Middle frontal gyrus (tissue), 1 donor: ENCODE measurements around the gene KDM5A.
A peak's percentile ranks its signal among the peaks of the same experiment; 100 is the strongest.
"Not testable (repeated sequence)": the region's sequence is repeated elsewhere in the genome, so short reads cannot be mapped to it uniquely, and the experiment has no call there.

Experiments
- DNase-seq: peaks from one replicate; pipeline ENCODE4 v3.0.0-alpha.2; 2015; ENCODE audit warnings: low spot score; ENCODE audit errors: extremely low spot score

KDM5A gene

DNA sequence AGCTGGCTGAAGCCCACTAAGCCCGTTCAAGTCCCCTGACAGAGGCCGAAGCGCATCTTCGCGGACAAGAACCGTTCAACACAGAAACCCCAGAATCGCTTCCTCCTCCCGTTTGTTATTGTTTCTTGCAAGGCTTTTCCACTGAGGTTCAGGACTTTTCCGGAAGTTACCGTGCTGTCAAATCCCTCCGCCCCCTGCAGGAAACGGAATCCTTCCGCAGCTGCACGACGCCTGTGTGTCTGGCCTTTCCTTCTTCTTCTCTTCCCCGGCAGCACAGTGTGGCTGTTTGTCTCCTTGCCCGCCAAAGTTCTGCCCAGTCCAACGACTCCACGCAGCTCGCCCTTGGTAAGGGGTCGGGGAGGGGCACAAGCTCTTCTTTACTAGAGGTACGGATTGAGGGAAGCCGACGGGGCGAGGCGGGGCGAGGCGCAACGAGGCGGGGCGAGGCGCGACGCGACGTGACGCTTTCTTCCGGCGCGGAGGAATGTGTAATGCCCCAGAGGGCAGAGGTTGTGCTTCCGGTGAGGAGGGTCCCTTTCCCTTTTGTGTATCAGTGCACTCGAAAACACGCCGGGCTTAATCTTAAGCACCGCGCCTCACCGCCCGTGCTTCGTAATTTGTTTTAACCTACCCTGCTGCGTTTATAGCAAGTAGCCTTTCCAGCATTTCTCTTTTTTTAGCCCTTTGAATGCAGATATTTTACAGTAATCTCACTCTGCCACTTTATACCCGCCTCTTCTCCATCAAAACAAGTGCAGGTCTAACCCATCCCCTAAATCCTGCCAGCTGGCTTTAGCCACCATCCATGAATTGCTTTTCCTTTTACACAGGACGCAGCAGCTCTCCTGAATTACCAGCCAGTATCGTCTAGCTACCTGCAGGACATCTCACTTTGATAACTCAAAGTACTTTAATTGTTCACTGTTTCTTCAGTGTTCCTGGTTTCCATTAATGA, at the start of gene KDM5A:
KDM5A (minus strand) TSS at position 179 of the 955 bp plus-strand sequence. CDS start 229 bp downstream, outside the sequence.
- peak; percentile 89 for DNase-seq

DNA sequence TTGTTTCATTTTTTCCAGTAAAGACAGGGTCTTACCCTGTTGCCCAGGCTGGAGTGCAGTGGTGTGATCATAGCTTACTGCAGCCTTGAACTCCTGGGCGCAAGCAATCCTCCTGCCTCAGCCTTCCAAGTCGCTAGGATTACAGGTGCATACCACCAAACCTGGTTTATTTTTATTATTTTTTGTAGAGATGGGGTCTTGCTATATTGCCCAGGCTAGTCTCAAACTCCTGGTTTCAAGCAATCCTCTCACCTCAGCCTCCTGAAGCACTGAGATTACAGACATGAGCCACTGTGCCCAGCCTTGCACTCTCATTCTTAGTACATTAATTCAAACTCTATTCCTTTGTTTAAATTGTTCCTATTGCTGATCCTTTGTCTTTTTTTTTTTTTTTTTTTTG, 46.6 kb upstream of the KDM5A start:
- not testable (repeated sequence) for DNase-seq

DNA sequence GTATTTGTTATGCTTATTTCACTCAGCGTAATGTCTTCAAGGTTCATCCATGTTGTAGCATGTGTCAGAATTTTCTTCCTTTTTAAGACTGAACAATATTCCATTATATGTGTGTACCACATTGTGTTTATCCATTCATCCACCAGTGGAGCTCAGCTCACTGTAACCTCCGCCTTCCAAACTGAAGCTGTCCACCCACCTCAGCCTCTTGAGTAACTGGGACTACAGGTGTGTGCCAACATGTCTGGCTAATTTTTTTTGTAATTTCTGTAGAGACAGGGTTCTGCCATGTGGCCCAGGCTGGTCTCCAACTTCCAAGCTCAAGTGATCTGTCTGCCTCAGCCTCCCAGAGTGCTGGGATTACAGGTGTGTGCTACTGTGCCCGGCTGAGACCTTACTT, 33.4 kb upstream of the KDM5A start:
- no peak for DNase-seq

DNA sequence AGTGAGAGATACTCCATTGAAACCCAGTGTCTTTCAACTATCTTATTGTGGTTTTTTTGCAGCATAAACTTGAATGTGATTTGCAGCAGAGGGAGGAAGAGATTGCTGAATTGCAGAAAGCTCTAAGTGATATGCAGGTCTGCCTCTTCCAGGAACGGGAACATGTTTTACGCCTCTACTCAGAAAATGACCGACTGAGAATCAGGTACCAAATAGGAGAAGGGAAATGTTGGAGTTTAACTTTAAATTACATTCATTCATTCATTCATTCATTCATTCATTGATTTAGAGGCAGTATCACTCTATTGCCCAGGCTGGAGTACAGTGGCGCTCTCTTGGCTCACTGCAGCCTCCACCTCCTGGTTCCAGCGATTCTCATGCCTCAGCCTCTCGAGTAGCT, 29.3 kb upstream of the KDM5A start:
- no peak for DNase-seq

DNA sequence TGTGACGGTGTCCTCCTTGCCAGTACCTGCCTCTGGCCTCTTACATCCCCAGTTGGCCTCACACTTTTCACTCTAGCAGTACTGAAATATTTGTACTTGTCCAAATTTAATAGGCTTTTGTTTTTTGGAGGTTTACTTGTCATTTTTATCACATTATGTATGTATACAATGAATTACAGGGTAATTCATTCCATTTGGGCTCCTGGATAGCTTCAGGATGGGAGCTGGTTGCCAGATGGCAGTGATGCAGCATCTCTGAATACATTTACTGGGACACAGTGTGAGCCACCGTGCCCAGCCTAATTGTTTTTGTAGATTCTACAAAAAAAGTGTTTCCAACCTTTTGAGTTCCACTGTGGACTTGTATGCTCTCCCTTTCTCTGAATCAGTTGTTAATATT, 25.7 kb upstream of the KDM5A start:
- DNase-seq, result no peak

DNA sequence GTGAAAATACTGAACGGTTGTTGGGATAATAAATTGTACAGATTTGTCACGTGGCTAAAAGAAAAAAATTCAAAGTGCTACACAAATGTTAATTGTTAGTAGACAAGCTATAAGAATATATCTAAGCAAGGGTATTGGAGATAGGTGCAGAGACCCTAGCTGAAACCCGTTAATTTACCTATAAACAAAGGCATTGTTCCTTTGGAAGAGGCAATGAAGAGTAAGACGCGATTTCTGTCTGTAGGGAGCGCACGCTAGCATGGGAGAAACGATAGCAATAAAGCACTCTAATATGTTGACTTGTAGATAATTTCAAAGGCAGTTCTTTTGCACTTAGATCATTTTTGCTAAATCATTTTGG, 12.9 kb upstream of the KDM5A start:
- DNase-seq, result no peak

DNA sequence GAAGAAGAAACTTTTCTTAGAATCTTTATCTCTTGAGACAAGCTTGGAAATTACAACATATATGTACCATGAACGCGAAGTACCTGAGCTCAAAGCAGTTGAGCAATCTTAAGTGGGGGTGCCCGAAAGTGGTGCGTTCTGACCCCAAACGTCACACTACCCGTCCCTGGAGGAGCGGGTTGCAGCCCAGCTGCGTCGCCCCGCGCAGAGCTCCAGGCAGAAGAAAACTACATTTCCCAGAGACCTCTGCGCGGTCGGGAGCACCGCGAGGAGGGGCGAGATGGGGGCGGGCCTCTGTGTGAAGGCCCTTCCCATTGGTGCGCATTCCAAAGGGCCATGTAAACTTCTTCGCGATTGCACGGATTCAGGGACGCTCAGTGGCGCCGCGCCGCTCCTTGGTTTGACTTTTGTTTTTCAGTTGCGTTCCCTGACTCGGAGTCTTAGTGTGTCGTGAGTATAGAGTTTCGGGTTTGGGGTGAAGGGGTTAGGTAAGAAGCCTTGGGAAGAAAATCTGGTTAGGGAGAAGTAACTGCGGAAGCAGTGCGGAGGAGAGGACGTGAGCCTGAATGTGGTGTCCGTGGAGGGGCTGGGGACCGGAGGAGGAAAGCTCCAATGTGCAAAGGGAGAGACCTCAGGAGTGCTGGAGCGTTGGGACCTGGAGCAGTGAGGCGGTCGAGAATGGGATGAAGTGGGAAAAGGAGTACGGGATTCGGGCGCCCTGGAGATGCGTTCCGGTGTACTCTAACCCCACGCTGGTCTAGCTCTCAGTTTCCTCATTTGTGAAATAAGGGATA, 12.3 kb upstream of the KDM5A start, which contains the start of gene CCDC77:
CCDC77 (plus strand) TSS at position 410 of the 794 bp plus-strand sequence. CDS start 7,740 bp downstream, outside the sequence.
- DNase-seq, result peak; percentile 86

DNA sequence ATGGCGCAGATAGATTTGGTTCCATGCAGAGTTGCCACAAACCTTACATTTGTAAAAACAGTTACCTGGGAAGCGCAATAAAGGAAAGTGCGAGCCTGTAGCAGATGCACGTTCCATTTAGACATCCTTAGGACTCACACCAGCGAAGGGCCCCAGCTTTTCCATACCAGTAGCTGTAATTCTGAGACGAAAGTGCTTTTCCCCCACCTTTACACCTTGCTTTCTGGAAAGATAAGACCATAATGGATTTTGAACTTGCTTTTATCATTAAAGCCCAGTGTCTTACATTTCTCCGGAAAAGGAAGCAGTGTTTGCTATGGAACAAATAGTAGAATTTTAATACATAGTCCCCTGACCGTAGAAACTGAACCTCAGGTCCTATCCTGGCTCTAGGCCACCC, 11.7 kb upstream of the KDM5A start:
- DNase-seq, result no peak

DNA sequence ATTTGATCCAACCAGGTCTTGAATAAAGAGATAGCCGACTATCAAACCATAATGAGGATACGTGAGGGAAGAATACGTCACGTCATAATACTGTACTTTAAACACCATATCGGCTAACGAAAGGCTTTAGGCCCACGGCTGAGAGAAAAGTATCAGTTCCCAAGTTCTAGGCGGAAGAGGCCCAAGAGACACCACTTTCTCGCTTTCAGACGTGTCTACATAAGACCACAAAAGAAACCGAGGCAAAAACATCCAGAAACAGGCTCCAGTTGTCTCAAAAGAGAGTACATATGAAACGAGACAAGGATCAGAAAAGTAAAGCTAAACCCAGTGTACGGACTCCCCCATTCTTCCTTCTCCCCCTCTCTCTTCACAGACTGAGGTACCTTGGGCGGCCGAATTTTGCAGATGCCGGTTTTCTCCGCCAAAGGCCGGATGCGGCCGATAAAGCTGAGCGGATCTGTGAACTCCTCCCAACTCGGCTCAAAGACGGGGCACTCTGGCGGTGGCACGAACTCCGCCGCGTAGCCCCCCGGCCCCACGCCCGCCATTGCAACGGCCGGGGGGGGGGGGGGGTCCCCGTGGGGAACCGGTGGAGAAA, 479 bp downstream of the KDM5A start:
- DNase-seq, result no peak

DNA sequence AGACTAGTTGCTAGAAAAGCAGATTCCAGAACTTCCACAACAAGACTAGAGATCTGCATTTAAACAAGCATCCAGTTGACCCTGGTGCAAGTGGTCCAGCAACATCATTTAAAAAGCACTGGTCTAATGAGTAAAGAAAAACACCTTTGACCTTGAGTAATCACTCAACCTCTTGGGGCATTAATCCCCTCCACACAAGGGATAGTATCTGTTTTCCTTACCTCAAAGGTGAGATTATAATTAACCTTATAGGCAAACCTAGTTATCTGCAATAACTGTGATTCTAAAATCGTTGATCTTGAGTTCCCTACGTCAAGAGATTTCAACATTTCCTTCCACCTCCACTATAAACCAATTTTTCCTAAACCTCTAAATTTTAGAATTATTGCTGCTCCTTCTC, 1.1 kb downstream of the KDM5A start:
- no peak for DNase-seq

DNA sequence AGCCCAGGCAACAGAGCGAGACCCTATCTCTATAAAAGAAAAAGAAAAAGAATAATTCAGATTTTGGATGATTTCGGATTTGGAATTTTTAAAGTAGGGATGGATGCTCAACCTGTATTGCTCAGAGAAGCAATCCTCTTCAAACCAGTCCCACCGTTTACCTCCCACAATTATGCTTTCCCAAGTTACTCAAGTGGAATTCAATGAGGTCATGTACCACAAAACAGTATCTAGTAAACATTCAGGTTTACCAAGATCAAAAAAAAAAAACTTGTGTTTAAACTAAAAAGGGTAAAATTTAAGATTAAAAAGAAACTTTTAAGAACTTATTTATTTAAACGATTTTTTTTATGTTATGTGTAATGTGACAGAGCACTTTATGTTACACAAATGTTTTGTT, 2.5 kb downstream of the KDM5A start:
- DNase-seq, result no peak

DNA sequence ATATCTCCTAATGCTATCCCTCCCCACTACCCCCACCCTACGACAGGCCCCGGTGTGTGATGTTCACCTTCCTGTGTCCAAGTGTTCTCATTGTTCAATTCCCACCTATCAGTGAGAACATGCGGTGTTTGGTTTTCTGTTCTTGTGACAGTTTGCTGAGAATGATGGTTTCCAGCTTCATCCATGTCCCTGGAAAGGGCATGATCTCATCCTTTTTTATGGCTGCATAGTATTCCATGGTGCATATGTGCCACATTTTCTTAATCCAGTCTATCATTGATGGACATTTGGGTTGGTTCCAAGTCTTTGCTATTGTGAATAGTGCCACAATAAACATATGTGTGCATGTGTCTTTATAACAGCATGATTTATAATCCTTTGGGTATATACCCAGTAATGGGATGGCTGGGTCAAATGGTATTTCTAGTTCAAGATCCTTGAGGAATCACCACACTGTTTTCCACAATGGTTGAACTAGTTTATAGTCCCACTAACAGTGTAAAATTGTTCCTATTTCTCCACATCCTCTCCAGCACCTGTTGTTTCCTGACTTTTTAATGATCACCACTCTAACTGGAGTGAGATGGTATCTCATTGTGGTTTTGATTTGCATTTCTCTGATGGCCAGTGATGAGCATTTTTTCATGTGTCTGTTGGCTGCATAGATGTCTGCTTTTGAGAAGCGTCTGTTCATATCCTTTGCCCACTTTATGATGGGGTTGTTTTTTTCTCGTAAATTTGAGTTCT, 18.2 kb downstream of the KDM5A start:
- DNase-seq, result not testable (repeated sequence)

DNA sequence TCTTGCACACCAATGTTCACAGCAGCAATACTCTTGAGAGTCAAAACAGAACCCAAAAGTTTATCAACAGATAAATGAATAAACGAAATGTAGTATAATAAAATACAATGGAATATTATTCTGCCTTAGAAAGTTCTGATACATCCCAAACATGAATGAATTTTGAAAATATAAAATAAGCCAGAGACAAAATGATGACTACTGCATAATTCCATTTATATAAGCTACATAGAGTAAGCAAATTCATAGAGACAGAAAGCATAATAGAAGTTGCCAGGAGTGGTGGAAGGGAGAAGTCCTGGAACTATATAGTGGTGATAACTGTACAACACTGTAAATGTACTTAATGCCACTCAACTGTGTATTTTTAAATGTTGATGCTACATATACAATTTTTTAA, 21.1 kb downstream of the KDM5A start:
- no peak for DNase-seq

DNA sequence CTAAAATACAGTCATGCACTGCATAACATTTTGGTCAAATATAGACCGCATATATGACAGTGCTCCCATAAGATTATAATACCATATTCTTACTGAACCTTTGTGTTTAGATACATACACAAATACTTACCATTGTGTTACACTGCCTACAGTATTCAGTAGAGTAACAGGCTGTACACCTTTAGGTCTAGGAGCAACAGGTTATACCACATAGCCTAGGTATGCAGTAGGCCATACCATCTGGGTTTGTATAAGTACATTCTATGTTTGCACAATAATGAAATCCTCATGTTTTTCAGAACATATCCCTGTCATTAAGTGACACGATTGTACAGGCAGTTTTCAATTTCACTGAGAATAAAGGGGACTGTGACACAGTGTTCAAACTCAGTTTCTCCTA, 22.3 kb downstream of the KDM5A start:
- DNase-seq, result no peak

DNA sequence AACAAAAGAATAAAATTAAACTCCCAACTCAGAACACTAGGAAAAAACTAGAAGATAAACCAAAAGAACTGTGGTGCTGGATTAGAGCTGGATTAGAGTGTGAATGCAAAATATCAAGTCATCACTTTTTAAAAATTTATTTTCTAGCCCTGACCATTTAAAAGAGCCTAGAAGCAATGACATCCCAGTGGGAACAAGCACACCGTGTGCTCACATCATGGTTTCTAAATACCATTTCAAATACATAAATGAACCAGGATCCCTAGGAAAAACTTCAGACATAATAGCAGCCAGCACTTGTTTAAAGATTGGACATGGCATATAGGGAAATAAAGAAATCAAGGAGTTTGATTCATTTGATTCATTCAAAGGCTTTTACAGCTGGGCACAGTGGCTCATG, 30.0 kb downstream of the KDM5A start:
- DNase-seq, result no peak

DNA sequence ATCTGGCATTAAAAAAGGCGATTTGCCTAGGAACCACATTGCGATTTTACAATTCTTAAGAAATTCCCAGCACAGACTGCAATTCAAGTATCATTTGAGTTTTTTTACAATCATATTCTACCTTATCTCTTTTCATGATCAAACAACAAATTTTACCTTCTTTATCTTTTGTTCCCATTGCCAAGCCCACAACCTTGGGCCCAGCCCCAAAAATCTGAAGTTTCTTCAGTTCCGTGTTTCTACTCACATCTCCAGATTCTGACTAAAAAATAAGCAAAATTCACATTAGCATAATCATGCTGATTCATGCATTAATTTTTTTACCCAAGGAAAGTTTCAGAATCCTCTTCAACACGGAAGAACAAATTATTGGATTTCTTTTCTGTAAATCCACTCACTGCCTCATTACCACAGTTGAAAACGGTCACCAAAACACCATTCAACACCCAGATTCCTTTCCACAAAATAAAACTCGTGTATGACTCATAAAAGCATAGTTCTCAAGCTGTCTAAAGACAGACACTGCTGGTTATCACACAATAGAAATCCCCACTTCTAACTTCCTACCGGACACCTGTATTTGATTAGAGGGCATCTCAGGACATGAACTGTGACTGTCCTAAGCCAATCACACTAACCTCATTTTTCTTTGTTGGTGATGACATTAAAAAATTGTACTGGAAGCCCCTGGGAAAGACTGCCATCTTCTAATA, 32.7 kb downstream of the KDM5A start:
- DNase-seq, result no peak

DNA sequence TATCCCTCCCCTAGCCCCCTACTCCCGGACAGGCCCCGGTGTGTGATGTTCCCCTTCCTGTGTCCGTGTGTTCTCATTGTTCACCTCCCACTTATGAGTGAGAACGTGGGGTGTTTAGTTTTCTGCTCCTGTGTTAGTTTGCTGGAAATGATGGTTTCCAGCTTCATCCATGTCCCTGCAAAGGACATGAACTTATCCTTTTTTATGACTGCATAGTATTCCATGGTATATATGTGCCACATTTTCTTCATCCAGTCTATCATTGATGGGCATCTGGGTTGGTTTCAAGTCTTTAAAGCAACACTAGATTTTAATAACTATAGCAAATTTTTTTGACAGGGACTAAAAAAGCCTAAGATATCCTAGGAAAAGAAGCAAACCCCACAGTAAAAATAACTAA, 37.9 kb downstream of the KDM5A start:
- DNase-seq, result not testable (repeated sequence)

DNA sequence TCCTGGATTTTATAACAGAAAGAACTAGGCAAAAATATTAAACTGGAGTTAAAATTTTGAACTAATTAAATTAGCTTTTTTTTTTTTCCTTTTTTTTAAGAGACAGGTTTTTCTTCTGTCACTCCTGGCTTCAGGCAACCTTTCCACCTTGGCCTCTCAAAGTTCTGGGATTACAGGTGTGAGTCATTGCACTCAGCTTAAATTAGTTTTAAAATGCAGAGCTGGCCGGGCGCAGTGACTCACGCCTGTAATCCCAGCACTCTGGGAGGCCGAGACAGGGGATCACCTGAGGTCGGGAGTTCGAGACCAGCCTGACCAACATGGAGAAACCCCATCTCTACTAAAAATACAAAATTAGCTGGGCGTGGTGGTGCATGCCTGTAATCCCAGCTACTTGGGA, 39.5 kb downstream of the KDM5A start:
- not testable (repeated sequence) for DNase-seq

DNA sequence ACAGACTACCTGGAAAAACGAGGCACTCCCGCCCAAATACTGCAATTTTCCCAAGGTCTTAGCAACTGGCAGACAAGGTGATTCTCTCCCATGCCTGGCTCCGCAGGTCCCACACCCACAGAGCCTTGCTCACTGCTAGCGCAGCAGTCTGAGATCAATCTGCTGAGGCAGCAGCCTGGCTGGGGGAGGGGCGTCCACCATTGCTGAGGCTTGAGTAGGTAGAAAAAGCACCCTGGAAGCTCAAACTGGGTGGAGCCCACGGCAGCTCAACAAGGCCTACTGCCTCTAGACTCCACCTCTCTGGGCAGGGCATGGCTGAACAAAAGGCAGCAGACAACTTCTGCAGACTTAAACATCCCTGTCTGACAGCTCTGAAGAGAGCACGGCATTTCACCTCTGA, 46.1 kb downstream of the KDM5A start:
- not testable (repeated sequence) for DNase-seq

DNA sequence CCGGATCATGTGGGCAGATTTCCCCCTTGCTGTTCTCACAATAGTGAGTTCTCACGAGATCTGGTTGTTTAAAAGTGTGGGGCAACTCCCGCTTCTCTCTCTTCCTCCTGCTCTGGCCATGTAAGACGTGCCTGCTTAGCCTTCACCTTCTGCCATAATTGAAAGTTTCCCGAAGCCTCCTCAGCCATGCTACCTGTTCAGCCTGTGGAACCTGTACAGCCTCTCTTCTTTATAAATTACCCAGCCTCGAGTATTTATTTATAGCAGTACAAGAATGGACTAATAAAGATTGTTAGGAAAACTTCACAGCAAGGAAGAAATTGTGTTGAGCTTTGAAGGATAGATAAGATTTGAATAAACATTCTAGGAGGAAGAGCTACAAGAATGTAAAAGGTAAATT, 52.1 kb downstream of the KDM5A start:
- DNase-seq, result no peak

DNA sequence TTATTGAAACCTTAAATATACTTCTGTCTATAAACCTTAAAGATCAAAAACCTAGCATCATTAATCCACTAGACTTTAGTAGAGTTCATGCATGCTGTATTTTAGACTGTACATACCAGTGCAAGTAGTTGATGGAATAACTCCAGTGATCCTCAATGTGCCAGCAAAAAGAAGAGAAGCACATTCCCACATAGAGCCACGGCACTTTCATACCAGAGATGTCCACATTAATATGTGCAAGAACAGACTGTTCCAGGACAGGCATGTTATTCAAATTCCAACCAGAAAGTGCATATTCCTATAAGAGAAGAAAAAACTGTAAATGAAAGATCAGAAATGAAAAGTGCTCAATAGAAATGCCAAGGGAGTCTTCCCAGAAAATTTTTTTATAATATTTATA, 55.0 kb downstream of the KDM5A start:
- DNase-seq, result no peak
